ENCODE data around the gene NCOR1.
"Not testable (repeated sequence)": the region's sequence is repeated elsewhere in the genome, so short reads cannot be mapped to it uniquely, and the experiment has no call there.

NCOR1 gene

GRCh38 chr17:16181581-16181980 lies 33.8 kb downstream of the NCOR1 start:
- DNase-seq (ENCODE audit: low spot score), result no peak

GRCh38 chr17:16178836-16179235 lies 36.5 kb downstream of the NCOR1 start:
- TF ChIP-seq CTCF (IDR thresholded peaks at IDR 0.05; ENCODE audit: extremely low read depth, insufficient read depth, missing control alignments), result no peak
- in situ Hi-C loops (cut with MboI; ENCODE audit: low pct_unique_long_range_greater_than_20kb, low sequenced_read_pairs, unreplicated experiment), result no loop called here
- no peak for DNase-seq (ENCODE audit: low spot score)

More at GRCh38 chr17:16181581-16181980, 33.8 kb downstream of the NCOR1 start:
- TF ChIP-seq CTCF (IDR thresholded peaks at IDR 0.05; ENCODE audit: extremely low read depth, insufficient read depth, missing control alignments), result no peak
- in situ Hi-C loops (cut with MboI; ENCODE audit: low pct_unique_long_range_greater_than_20kb, low sequenced_read_pairs, unreplicated experiment), result no loop called here

- in situ Hi-C loops (cut with MboI; ENCODE audit: low pct_unique_long_range_greater_than_20kb, low sequenced_read_pairs, unreplicated experiment), result no loop called here
Observed at GRCh38 chr17:16171613-16172012, 43.7 kb downstream of the NCOR1 start.

GRCh38 chr17:16166766-16167165 lies 48.6 kb downstream of the NCOR1 start:
- DNase-seq (ENCODE audit: low spot score); in situ Hi-C loops (cut with MboI; ENCODE audit: low pct_unique_long_range_greater_than_20kb, low sequenced_read_pairs, unreplicated experiment): not testable (repeated sequence)

More at GRCh38 chr17:16171613-16172012, 43.7 kb downstream of the NCOR1 start:
- TF ChIP-seq CTCF (IDR thresholded peaks at IDR 0.05; ENCODE audit: extremely low read depth, insufficient read depth, missing control alignments), result no peak
- no peak for DNase-seq (ENCODE audit: low spot score)

- no peak for TF ChIP-seq CTCF (IDR thresholded peaks at IDR 0.05; ENCODE audit: extremely low read depth, insufficient read depth, missing control alignments)
- DNase-seq (ENCODE audit: low spot score), result no peak
- in situ Hi-C loops (cut with MboI; ENCODE audit: low pct_unique_long_range_greater_than_20kb, low sequenced_read_pairs, unreplicated experiment), result no loop called here
Observed at GRCh38 chr17:16158714-16159113, 56.6 kb downstream of the NCOR1 start.

- in situ Hi-C loops (cut with MboI; ENCODE audit: low pct_unique_long_range_greater_than_20kb, low sequenced_read_pairs, unreplicated experiment), result no loop called here
- no peak for TF ChIP-seq CTCF (IDR thresholded peaks at IDR 0.05; ENCODE audit: extremely low read depth, insufficient read depth, missing control alignments)
- DNase-seq (ENCODE audit: low spot score), result no peak
Observed at GRCh38 chr17:16155536-16155935, 59.8 kb downstream of the NCOR1 start.

GRCh38 chr17:16152326-16152725 lies 63.0 kb downstream of the NCOR1 start:
- DNase-seq (ENCODE audit: low spot score); in situ Hi-C loops (cut with MboI; ENCODE audit: low pct_unique_long_range_greater_than_20kb, low sequenced_read_pairs, unreplicated experiment): not testable (repeated sequence)

- in situ Hi-C loops (cut with MboI; ENCODE audit: low pct_unique_long_range_greater_than_20kb, low sequenced_read_pairs, unreplicated experiment), result no loop called here
- TF ChIP-seq CTCF (IDR thresholded peaks at IDR 0.05; ENCODE audit: extremely low read depth, insufficient read depth, missing control alignments), result no peak
- no peak for DNase-seq (ENCODE audit: low spot score)
Observed at GRCh38 chr17:16150251-16150856, 65.0 kb downstream of the NCOR1 start.

Data from GM13977 (cell line).